MCF 10A (cell line): ENCODE data around the gene PRPS1. TPM values are rescaled to one million over a fixed set of nuclear protein-coding genes. Genes with fewer than 3 reads are reported as not detected.

Experiments
- Bru-seq: library from RNA; stranded (reverse); fragments of 400-500 nt; gene quantifications from one replicate; lab custom pipeline; 2021; lab: Mats Ljungman, UMichigan
- BruChase-seq, 2 experiments: library from RNA; stranded (reverse); fragments of 400-500 nt; gene quantifications; one replicate each; lab custom pipeline; 2021; lab: Mats Ljungman, UMichigan
- BruUV-seq: library from RNA; stranded (reverse); fragments of 400-500 nt; replicated peaks from 2 replicates; lab custom pipeline; 2021; lab: Mats Ljungman, UMichigan
- CTCF ChIA-PET: fragments of 300-600 bp; sonication (Branson Sonifier 250); formaldehyde crosslinking; extraction: SDS; loops from one replicate; lab custom pipeline; 2021; ENCODE audit warnings: antibody characterized with exemption, inconsistent platforms; lab: Yijun Ruan, JAX
- POLR2A ChIA-PET: fragments of 300-600, 350-650 bp; sonication (Branson Sonifier 250); formaldehyde crosslinking; extraction: SDS; loops from one replicate; lab custom pipeline; 2020; ENCODE audit warnings: antibody characterized with exemption, inconsistent platforms; lab: Yijun Ruan, JAX
- DNase-seq: peaks from one replicate; pipeline ENCODE4 v3.0.0-alpha.2; 2018; ENCODE audit not compliant: unreplicated experiment
- H3K27ac Mint-ChIP-seq: one replicate; pipeline ENCODE4 v1.8.0; 2022; ENCODE audit warnings: mild to moderate bottlenecking, low read depth, mixed read lengths; ENCODE audit not compliant: unreplicated experiment
- H3K27me3 Mint-ChIP-seq: one replicate; pipeline ENCODE4 v1.8.0; 2022; ENCODE audit warnings: mixed read lengths; ENCODE audit not compliant: insufficient read depth, unreplicated experiment
- H3K36me3 Mint-ChIP-seq: one replicate; pipeline ENCODE4 v1.8.0; 2022; ENCODE audit warnings: mild to moderate bottlenecking, moderate library complexity, mixed read lengths; ENCODE audit not compliant: insufficient read depth, unreplicated experiment
- H3K4me1 Mint-ChIP-seq: one replicate; pipeline ENCODE4 v1.8.0; 2022; ENCODE audit warnings: mixed read lengths; ENCODE audit not compliant: insufficient read depth, unreplicated experiment
- H3K4me3 Mint-ChIP-seq: one replicate; pipeline ENCODE4 v1.8.0; 2022; ENCODE audit warnings: mild to moderate bottlenecking, moderate library complexity, mixed read lengths; ENCODE audit not compliant: unreplicated experiment
- H3K9me3 Mint-ChIP-seq: one replicate; pipeline ENCODE4 v1.8.0; 2022; ENCODE audit warnings: mixed read lengths; ENCODE audit not compliant: unreplicated experiment
- intact Hi-C: fragments of 100-400 bp; cut with micrococcal nuclease; formaldehyde crosslinking; loops from 2 replicates; pipeline ENCODE4 v1.14.1; 2022
- long read RNA-seq: library from polyadenylated mRNA; stranded (forward); transcript quantifications from one replicate; pipeline ENCODE4 v2.0.0, GENCODE V29; 2022
- total RNA-seq: library from RNA; stranded (reverse); gene quantifications from 2 replicates; pipeline ENCODE4 v1.2.3, GENCODE V29; 2022
- TF ChIP-seq, protein P1 (sequence below): fragments of 200-600 bp; IDR thresholded peaks from one replicate; pipeline ENCODE4 v1.8.0; 2022; ENCODE audit warnings: antibody characterized with exemption, mild to moderate bottlenecking; ENCODE audit not compliant: unreplicated experiment

Gene PRPS1
- total RNA-seq: 27.9 and 29.7 TPM in 2 replicates
- Bru-seq, nascent RNA: percentile 69 among the genes with signal in this experiment
- percentile 84 among the genes with signal in this experiment for BruChase-seq, experiment 1, labeled RNA remaining after a 6-hour chase
- percentile 70 among the genes with signal in this experiment for BruChase-seq, experiment 2, labeled RNA remaining after a 2-hour chase
- long read RNA-seq, transcript PRPS1-204 (7 exons, 2,152 nt): major isoform, 10 of 13 reads
- long read RNA-seq, partial matches to known transcripts: 1 of 13 reads
- long read RNA-seq, other reads (novel, unspliced or antisense): 2 of 13 reads

DNA sequence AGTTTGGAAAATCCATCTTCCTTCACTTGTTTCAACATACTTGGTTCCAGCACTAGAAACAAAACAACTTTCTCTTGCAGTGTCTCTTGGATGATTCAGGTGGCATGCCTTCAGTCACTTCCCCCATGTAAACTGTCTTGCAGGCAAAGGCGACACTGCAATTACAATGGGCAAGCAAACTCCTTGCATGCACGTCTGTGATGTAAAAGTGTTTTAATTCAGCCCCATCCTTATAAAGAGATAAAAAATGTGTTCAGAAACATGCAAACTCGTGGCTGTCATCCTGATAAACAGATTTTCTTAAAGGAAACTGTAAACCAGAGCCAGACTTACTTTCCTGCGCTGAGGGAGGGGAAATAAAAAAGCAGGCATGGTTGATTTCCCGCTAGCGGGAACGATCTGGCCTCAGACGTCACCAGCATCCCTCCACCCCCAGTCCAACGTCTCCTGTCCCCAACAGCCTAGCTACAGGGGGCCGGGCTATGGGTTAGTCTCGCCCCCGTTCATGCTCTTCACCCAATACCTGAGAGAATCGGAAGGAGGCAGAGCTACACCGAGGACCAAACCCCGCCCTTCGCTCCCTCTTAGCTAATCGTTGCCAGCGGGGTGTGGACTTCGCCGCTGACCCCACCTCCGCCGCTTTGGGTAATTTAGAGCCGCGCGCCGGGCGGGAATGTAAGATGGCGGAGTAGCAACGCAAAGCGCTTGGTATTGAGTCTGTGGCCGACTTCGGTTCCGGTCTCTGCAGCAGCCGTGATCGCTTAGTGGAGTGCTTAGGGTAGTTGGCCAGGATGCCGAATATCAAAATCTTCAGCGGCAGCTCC is at the start of gene PRPS1:
Gene PRPS1 (plus strand): TSS at position 673 of the 824 bp plus-strand sequence. CDS start 119 bp downstream, at position 792.
- TF ChIP-seq, protein P1, sequence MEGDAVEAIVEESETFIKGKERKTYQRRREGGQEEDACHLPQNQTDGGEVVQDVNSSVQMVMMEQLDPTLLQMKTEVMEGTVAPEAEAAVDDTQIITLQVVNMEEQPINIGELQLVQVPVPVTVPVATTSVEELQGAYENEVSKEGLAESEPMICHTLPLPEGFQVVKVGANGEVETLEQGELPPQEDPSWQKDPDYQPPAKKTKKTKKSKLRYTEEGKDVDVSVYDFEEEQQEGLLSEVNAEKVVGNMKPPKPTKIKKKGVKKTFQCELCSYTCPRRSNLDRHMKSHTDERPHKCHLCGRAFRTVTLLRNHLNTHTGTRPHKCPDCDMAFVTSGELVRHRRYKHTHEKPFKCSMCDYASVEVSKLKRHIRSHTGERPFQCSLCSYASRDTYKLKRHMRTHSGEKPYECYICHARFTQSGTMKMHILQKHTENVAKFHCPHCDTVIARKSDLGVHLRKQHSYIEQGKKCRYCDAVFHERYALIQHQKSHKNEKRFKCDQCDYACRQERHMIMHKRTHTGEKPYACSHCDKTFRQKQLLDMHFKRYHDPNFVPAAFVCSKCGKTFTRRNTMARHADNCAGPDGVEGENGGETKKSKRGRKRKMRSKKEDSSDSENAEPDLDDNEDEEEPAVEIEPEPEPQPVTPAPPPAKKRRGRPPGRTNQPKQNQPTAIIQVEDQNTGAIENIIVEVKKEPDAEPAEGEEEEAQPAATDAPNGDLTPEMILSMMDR: no peak
- DNase-seq: peak; percentile 93
- Mint-ChIP-seq H3K36me3 (peaks cover 4% of the 10 kb centered on the region), H3K27ac (no peak within 1 kb of the TSS), H3K9me3 (no peaks in the 10 kb centered on the region), H3K27me3 (peaks cover 48% of the 10 kb centered on the region), H3K4me3 (peak within 1 kb of the TSS; percentile 79), H3K4me1 (no peaks in the 10 kb centered on the region)
- intact Hi-C loops: loop anchor here (1.0 to 5.0 kb wide), 2 partner anchors 26 to 91 kb away; no protein-coding TSS in a partner anchor
- ChIA-PET POLR2A (interaction anchor here (0.6 to 3.2 kb wide), 28 partner anchors 8 to 628 kb away, joined by 3 to 19 read pairs (median 4); partner anchors contain the start of genes ATG4A, MID2, MORC4 and PSMD10), CTCF (interaction anchor here (0.8 to 1.7 kb wide), 5 partner anchors 28 to 629 kb away, joined by 3 to 6 read pairs (median 3); no protein-coding TSS in a partner anchor)
- BruUV-seq: no TSS peak

DNA sequence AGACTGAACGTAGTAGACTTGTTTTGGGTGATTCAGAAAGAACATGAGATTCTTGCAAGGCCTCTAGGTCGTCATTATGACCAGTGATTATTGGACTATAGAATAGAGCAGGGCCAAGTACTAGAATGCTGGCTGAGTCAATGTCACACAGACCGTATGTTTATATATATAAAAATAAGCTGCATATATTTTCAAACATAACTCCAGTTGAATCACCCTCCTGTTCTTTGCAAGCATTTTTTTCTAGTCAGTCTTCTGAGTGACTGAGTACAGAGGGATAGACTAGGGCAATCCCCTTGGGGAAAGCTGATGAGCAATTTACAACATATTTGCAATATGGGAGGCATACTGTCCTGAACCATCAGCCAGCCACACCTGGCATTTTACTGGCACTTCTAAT is 48.4 kb upstream of the PRPS1 start:
- Mint-ChIP-seq H3K4me3 (no peak overlapping the region), H3K27me3 (peaks cover 4% of the 10 kb centered on the region), H3K36me3 (no peaks in the 10 kb centered on the region), H3K4me1 (peaks cover under 1% of the 10 kb centered on the region), H3K27ac (no peak overlapping the region), H3K9me3 (no peaks in the 10 kb centered on the region)
- intact Hi-C loops: no loop called here
- ChIA-PET POLR2A (interaction anchor here (0.8 to 1.1 kb wide), 3 partner anchors 8 to 137 kb away, joined by 3 to 4 read pairs (median 3); partner anchors contain the start of gene PRPS1), CTCF (interaction anchor here (0.8 kb wide), 1 partner anchor 82 kb away, joined by 3 read pairs; no protein-coding TSS in a partner anchor)
- peak; percentile 8 for DNase-seq
- BruUV-seq: no TSS peak
- TF ChIP-seq, protein P1: no peak

DNA sequence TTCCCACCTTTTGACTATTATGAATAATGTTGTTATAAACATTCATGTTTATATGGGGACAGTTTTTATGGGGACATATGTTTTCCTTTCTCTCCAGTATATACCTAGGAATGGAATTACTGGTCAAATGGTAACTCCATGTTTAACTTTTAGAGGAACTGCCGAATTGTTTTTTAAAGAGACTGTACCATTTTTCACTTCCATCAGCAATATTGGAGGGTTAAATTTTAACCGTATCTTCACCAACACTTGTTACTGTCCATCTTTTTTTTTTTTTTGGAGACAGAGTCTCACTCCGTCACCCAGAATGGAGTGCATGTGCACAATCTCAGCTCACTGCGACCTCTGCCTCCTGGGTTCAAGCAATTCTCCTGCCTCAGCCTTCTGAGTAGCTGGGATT is 46.4 kb upstream of the PRPS1 start:
- Mint-ChIP-seq H3K9me3 (no peaks in the 10 kb centered on the region), H3K36me3 (no peaks in the 10 kb centered on the region), H3K4me3 (no peak overlapping the region), H3K4me1 (no peaks in the 10 kb centered on the region), H3K27ac (no peak overlapping the region), H3K27me3 (peaks cover 24% of the 10 kb centered on the region)
- TF ChIP-seq, protein P1: no peak
- ChIA-PET CTCF (no interaction called here), POLR2A (no interaction called here)
- no peak for DNase-seq
- no TSS peak for BruUV-seq
- intact Hi-C loops: no loop called here

GRCh38 chrX:107589243-107589642 is 39.1 kb upstream of the PRPS1 start:
- Mint-ChIP-seq H3K27ac (no peak overlapping the region), H3K4me1 (no peaks in the 10 kb centered on the region), H3K4me3 (no peak overlapping the region), H3K9me3 (no peaks in the 10 kb centered on the region), H3K27me3 (peaks cover 71% of the 10 kb centered on the region), H3K36me3 (no peaks in the 10 kb centered on the region)
- TF ChIP-seq, protein P1: no peak
- DNase-seq: no peak
- CTCF ChIA-PET: no interaction called here
- POLR2A ChIA-PET: no interaction called here
- intact Hi-C loops: no loop called here
- no TSS peak for BruUV-seq
